DMS153 treated with DMSO at 0.1 percent for 48 hours (cell line): ENCODE data around the gene FSTL4.
"Not testable (repeated sequence)": the region's sequence is repeated elsewhere in the genome, so short reads cannot be mapped to it uniquely, and the experiment has no call there.

ENCODE experiments used
- DNase-seq: peaks from one replicate; lab custom pipeline; 2025; ENCODE audit not compliant: unreplicated experiment; lab: John Stamatoyannopoulos, UW

FSTL4 gene

DNA sequence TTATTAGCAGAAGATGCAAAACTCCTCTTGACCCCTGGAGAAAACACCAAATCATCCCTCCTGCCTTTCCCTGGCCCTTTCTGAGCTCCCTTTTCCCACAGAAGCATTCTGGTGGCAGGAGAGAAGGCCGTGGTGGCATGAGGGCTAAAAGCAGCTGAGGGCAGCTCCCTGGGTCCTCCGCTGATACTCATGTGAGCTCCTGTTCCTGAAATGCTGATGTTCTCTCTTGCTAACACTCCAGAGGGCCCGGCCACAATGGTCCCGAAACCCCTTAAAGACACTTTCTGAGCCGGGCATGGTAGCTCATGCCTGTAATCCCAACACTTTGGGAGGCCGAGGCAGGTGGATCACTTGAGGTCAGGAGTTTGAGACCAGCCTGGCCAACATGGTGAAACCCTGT lies 377.4 kb downstream of the FSTL4 start:
- no peak for DNase-seq

DNA sequence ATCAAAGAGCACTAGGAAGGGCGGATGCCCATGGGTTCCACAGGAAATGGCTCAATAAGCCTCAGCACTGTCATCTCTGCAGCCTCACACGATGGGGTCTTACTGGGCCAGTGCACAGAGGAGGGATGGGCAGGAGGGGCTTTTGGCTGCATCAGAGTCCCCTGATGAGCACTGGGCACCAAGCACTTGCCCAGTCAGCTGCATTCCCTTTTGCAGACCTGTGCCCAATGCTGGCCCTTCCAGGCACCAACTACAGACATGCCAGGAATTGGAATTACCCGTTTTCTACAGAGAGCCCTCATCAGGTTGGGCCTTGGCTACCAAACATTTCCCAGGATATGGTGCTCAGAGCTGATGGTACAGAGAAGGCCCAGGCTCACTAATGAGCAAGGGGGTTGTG lies 378.1 kb downstream of the FSTL4 start:
- DNase-seq = no peak

DNA sequence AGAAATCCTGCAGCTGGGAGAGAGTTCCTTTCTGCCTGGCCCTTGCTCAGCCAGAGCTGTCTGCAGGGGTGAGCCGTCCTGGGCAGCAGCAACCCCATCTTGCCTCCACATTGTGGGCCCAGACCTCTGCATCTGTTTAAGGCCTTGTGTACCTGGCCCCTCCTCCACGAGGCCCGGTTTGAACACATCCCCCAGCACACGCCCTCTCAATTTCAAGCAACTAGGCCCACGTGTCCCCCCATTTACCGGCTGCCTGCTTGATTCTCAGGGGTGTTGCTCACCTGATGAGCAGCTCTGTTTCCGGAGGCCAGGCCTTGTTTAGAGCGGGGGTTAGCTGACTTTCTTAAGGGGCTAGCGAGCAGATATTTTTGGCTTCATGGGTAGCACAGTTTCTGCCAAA lies 378.7 kb downstream of the FSTL4 start:
- DNase-seq = no peak

- DNase-seq = no peak
Measured at GRCh38 chr5:133232911-133233310, 379.4 kb downstream of the FSTL4 start.

DNA sequence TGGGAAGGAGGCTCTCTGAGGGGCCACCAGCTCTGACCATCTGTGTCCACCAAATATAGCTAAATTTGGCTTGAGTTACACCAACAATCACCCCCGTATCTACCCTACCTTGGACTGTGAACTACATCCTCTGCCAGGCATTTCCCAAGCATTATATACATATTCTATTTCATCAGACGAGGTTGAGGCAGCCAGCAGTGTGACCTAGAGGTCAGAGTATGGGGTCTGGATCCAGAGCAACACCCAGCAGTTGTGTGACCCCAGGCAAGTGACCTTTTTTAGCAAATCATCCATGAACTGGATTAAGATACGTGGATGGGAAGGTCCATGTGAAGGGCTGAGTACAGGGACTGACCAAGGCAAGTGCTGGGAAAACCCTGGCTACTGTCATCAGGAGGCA lies 379.9 kb downstream of the FSTL4 start:
- no peak for DNase-seq

GRCh38 chr5:133232011-133232410 lies 380.3 kb downstream of the FSTL4 start:
- DNase-seq = no peak

GRCh38 chr5:133230823-133231578 lies 381.3 kb downstream of the FSTL4 start:
- DNase-seq = no peak

DNA sequence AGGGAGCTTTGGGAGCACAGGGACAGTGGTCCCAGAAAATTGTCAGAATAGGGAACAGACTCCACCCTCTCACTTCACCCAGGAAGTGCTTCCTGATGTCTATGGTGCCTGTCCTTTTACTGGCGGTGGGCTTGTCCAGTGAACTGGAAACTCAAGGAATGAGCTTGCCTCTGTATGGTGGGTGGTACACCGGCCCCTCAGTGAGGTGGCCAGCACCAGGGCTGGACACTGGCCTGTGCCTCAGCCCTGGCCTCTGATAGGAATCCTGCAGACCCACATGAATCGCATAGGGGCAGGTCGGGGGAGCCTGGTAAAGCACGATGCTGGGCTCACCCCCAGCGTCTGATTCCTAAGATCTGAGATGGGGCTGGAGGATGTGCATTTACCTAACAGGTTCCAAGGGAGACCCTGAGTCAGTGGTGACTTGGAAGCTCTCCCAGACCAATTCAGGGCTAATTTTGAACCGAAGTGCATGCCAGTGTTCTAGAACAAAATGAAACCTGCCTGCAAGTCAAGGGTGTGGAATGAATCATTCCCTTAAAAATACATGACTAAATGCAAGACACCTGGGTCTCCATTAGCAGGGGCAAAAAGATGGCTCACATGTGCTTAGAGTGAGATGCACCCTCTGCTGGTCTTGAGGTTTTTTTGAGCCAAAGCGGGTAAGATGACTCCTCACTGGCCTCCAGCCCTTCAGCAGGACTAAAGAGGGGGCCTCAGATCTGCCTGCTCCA lies 382.2 kb downstream of the FSTL4 start:
- no peak for DNase-seq

GRCh38 chr5:133228316-133228715 lies 384.0 kb downstream of the FSTL4 start:
- no peak for DNase-seq

DNA sequence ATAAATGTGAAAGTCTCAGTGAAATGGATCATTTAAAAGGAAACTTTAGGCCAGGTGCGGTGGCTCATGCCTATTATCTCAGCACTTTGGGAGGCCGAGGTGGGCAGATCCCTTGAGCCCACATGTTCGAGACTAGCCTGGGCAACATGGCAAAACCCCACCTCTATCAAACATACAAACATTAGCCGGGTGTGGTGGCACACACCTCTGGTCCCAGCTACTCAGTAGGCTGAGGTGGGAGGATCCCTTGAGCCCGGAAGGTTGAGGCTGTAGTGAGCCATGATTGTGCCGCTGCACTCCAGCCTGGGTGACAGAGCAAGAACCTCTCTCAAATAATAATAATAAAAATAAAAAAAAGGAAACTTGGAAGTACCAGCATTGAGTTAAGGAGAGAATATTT lies 384.4 kb downstream of the FSTL4 start:
- no peak for DNase-seq

GRCh38 chr5:133227082-133227481 lies 385.3 kb downstream of the FSTL4 start:
- no peak for DNase-seq

- no peak for DNase-seq
Measured at GRCh38 chr5:133226186-133226585, 386.2 kb downstream of the FSTL4 start.

- DNase-seq = no peak
Measured at GRCh38 chr5:133225671-133226152, 386.6 kb downstream of the FSTL4 start.

- DNase-seq = no peak
Measured at GRCh38 chr5:133222979-133223378, 389.4 kb downstream of the FSTL4 start.

DNA sequence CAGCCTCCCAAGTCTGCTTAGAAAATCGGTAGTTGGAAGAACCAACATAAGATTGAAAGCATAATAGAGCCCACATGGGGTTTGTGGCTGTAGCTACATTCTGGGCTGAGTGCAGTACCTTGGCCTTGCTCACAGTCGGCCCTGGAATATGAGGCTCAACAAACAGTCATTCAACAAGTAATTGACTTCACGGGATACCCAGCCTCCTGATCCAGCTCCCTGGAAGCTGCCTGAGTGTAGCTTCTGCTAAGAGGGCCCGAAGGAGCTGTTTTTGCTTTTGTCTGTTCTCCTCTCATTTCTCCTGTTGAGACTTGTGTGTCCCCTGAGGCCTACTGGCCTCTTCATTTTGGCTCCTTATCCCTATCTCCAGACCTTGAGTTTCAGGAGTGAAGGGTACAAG lies 389.8 kb downstream of the FSTL4 start:
- DNase-seq = no peak

- DNase-seq = no peak
Measured at GRCh38 chr5:133222040-133222439, 390.3 kb downstream of the FSTL4 start.

DNA sequence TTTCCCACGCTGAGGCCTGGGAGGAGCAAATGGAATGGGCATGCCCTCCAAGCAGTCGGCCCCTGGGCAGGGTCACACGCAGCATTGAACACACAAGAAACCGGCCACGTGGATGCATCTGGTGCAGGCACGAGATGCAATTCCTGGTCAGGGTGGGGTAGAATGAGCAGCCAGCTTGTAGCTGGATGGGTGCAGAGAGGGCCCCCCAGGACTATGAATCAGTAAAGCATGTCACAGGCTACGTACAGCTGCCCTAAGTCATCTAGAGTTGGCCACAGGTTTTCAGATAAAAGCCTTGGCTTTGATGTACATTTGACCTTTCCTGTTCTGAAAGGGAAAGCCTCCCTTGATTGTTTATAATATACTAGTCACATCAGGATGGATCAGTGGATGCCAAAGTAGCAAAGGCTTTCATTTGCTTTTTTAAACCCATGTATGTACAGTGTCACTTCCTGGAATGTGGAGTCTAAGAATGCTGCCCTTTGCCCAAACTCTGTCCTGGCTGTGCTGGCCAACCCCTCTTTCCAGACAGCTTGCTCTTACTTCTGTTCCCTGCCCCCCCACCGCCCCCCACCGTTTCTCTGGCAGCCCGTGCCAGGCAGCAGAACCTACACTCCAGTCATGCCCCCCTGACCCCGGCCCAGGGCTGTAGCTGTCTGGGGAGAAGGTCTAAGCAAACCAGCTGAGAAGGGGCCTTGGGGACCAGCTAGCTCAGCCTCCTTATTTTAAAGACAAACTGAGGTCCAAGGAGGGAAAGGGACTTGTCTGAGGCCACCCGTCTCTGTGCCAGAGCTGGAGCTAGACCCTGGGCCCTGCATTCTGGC lies 391.3 kb downstream of the FSTL4 start:
- DNase-seq = no peak

DNA sequence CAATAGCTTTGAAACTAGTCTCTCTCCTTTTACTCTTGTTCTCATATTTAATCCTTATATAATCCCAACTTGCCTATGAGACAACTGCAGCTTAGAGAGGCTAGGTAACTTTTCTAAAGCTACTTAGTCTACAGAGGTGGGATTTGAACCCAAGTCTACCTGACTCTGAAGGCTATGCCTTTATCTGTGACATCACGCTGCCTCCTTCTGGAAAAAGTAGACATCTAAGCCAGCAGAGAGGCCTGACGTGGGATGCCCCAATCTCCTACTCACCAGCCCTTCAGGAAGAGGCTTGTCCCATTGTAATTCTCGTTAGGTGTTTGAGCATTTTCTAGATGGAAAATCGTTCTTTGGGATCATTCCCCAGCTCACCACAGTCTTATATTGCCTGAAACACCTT lies 393.0 kb downstream of the FSTL4 start:
- DNase-seq = no peak

DNA sequence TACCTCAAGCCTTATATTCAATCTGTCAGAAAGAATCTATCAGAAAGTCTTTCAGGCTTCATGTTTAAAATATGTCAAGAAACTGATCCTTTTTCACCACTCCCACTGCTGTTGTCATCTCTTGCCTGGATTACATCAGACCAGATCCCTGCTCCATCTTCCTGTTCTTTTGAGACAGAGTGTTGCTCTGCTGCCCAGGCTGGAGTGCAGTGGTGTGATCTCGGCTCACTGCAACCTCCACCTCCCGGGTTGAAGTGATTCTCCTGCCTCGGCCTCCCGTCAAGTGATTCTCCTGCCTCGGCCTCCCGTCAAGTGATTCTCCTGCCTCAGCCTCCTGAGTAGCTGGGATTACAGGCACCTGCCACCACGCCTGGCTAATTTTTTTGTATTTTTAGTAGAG lies 396.2 kb downstream of the FSTL4 start:
- DNase-seq = not testable (repeated sequence)

- DNase-seq = no peak
Measured at GRCh38 chr5:133214153-133214820, 398.1 kb downstream of the FSTL4 start.

DNA sequence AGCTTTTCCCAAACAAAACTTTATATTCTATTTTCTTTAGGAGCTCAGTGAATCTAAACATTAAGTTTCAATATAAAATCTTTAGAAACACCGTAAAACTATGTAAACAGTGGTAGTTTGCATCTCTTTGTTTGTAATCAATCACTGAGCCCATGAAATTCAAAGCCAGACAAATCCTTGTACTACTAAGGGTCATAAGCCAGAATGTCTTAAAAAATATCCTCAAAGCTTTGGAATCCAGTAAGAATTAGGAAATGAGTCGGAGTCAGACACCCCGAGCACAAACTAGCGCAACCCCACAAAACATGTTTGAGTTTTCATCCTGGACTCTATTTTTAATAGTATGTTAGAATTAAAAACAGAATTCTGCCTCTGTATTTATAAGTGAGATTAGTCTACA lies 406.7 kb downstream of the FSTL4 start:
- DNase-seq = no peak
